Liver (tissue), 9 donors: ENCODE results near the gene ERAP2. TPM values are rescaled to one million over a fixed set of nuclear protein-coding genes. Genes with fewer than 3 reads are reported as not detected.
A peak's percentile ranks its signal among the peaks of the same experiment; 100 is the strongest.

Experiments used
- DNase-seq: peaks from one replicate; pipeline ENCODE4 v3.0.0-alpha.2; 2017; ENCODE audit warnings: low spot score
- H3K27ac ChIP-seq, 2 donors: one replicate each; pipeline ENCODE4 v1.7.0; 2013; ENCODE audit warnings: inconsistent platforms in 2 of 2, low read length in 2 of 2, control low read depth in 1 of 2, low read depth in 1 of 2, mild to moderate bottlenecking in 1 of 2
- H3K27me3 ChIP-seq, 4 donors: one replicate each; pipeline versions ENCODE4 v1.6.1 to v1.7.0; 2013; ENCODE audit warnings: low read length in 3 of 4, inconsistent platforms in 1 of 4, mild to moderate bottlenecking in 1 of 4, moderate library complexity in 1 of 4; ENCODE audit not compliant: control insufficient read depth in 4 of 4, insufficient read depth in 4 of 4
- H3K36me3 ChIP-seq, 4 donors: one replicate each; pipeline versions ENCODE4 v1.6.1 to v1.7.0; 2013; ENCODE audit warnings: low read length in 3 of 4, mild to moderate bottlenecking in 3 of 4, low read depth in 1 of 4, moderate library complexity in 1 of 4; ENCODE audit not compliant: control insufficient read depth in 4 of 4, insufficient read depth in 3 of 4
- H3K4me1 ChIP-seq, 4 donors: one replicate each; pipeline versions ENCODE4 v1.6.1 to v1.7.0; 2013; ENCODE audit warnings: low read length in 3 of 4, mild to moderate bottlenecking in 3 of 4, moderate library complexity in 1 of 4; ENCODE audit not compliant: control insufficient read depth in 4 of 4, insufficient read depth in 4 of 4
- H3K4me3 ChIP-seq, 3 donors: one replicate each; pipeline versions ENCODE4 v1.6.1 to v1.7.0; 2013; ENCODE audit warnings: low read length in 3 of 3, control low read depth in 1 of 3, low read depth in 1 of 3, mild to moderate bottlenecking in 1 of 3
- H3K9ac ChIP-seq, 2 donors: one replicate each; pipeline ENCODE4 v1.7.0; 2013; ENCODE audit warnings: low read length in 2 of 2, mild to moderate bottlenecking in 2 of 2, moderate library complexity in 2 of 2, control low read depth in 1 of 2, low read depth in 1 of 2
- H3K9me3 ChIP-seq, 4 donors: one replicate each; pipeline versions ENCODE4 v1.6.1 to v1.7.0; 2013; ENCODE audit warnings: low read length in 3 of 4; ENCODE audit not compliant: control insufficient read depth in 4 of 4
- FOXA1 ChIP-seq: IDR thresholded peaks from 2 replicates; pipeline ENCODE4 v1.6.1; 2016; ENCODE audit warnings: antibody characterized with exemption
- FOXA2 ChIP-seq: IDR thresholded peaks from 2 replicates; pipeline ENCODE4 v1.6.1; 2016; ENCODE audit warnings: antibody characterized with exemption
- GABPA ChIP-seq, 2 donors: IDR thresholded peaks in 1 of 2; conservative IDR thresholded peaks in 1 of 2; 2 replicates each; pipeline ENCODE4 v1.6.1; 2016; ENCODE audit warnings: antibody characterized with exemption in 2 of 2, mild to moderate bottlenecking in 1 of 2, moderate library complexity in 1 of 2
- HNF4A ChIP-seq, 2 donors: conservative IDR thresholded peaks; 2 replicates each; pipeline ENCODE4 v1.6.1; 2016; ENCODE audit warnings: antibody characterized with exemption in 2 of 2, mild to moderate bottlenecking in 2 of 2
- HNF4G ChIP-seq: IDR thresholded peaks from 2 replicates; pipeline ENCODE4 v1.6.1; 2016; ENCODE audit warnings: antibody characterized with exemption
- JUND ChIP-seq, 2 donors: IDR thresholded peaks; 2 replicates each; pipeline ENCODE4 v1.6.1; 2016; ENCODE audit warnings: antibody characterized with exemption in 2 of 2
- NR2F2 ChIP-seq: IDR thresholded peaks from 2 replicates; pipeline ENCODE4 v1.6.1; 2016; ENCODE audit warnings: antibody characterized with exemption
- RAD21 ChIP-seq, 2 donors: IDR thresholded peaks; 2 replicates each; pipeline ENCODE4 v1.6.1; 2016; ENCODE audit warnings: antibody characterized with exemption in 2 of 2, mild to moderate bottlenecking in 2 of 2
- REST ChIP-seq: IDR thresholded peaks from 2 replicates; pipeline ENCODE4 v1.6.1; 2016; ENCODE audit warnings: antibody characterized with exemption, mild to moderate bottlenecking
- RXRA ChIP-seq, 2 donors: IDR thresholded peaks; 2 replicates each; pipeline ENCODE4 v1.6.1; 2017 to 2018; ENCODE audit warnings: antibody characterized with exemption in 2 of 2, mild to moderate bottlenecking in 1 of 2
- SP1 ChIP-seq: IDR thresholded peaks from 2 replicates; pipeline ENCODE4 v1.6.1; 2018; ENCODE audit warnings: antibody characterized with exemption, mild to moderate bottlenecking
- TAF1 ChIP-seq: conservative IDR thresholded peaks from 2 replicates; pipeline ENCODE4 v1.6.1; 2016; ENCODE audit warnings: antibody characterized with exemption, mild to moderate bottlenecking
- YY1 ChIP-seq: IDR thresholded peaks from 2 replicates; pipeline ENCODE4 v1.6.1; 2016; ENCODE audit warnings: antibody characterized with exemption, mild to moderate bottlenecking
- WGBS: extraction: QIAGEN DNeasy Blood & Tissue Kit; methylation state at CpG from one replicate; pipeline ENCODE4 v1.1.7; 2013; 5-methylcytosine and 5-hydroxymethylcytosine counted together
- polyA plus RNA-seq, 2 donors: library from polyadenylated mRNA; stranded (reverse) in 1 of 2; unstranded in 1 of 2; fragments of 200-250 nt in 1 of 2; fragments of >200 nt in 1 of 2; fragmentation: Nextera tagmentation in 1 of 2; extraction: Ambion mirVana in 1 of 2; gene quantifications; one replicate each; pipeline versions ENCODE4 v1.2.1 to v1.2.3, GENCODE V29; 2013 to 2015
- total RNA-seq, 2 donors: library from RNA; depleted of rRNA; stranded (reverse); fragments of >200 nt; gene quantifications; one replicate each; pipeline ENCODE4 v1.2.3, GENCODE V29; 2014
- TF ChIP-seq, protein P1 (sequence below): IDR thresholded peaks from 2 replicates; pipeline ENCODE4 v1.6.1; 2016; ENCODE audit warnings: antibody characterized with exemption
- TF ChIP-seq, protein P2 (sequence below): IDR thresholded peaks from 2 replicates; pipeline ENCODE4 v1.6.1; 2016; ENCODE audit warnings: antibody characterized with exemption
- donor health status: healthy.
- donor health status: healthy.
- donor health status: healthy.
- donor health status: healthy.
- donor health status: healthy.

The ERAP2 gene
- total and polyA plus RNA-seq, 4 donors: 1.8 to 15.5 (median 10.7) TPM

DNA sequence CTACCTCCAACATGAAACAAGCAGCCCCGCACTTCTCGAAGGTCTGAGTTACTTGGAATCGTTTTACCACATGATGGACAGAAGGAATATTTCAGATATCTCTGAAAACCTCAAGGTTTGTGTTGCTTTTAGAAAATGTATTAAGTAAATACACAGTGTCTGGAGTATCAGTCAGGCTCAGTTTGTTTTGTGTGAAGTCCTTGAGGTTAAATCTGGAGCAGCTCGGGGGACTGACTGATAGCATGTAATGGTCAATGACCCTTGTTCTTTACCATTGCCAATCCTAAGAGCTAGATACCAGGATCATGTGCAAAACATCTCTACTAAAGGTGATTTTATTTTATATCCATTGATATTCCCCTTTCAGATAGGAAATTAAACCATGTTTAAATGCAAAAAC lies 32.7 kb downstream of the ERAP2 start:
- H3K27me3 ChIP-seq: no peaks in the 10 kb centered on the region
- peaks cover 0 to 9% (median 3%) of the 10 kb centered on the region in 4 donors for H3K36me3 ChIP-seq
- H3K4me3 ChIP-seq: no peak overlapping the region
- no peak overlapping the region for H3K27ac ChIP-seq
- peaks cover 0 to 15% (median 9%) of the 10 kb centered on the region in 4 donors for H3K4me1 ChIP-seq
- peak; percentile 49 to 60 for TF ChIP-seq RXRA (IDR thresholded peaks at IDR 0.05)
- peak; percentile 9 for TF ChIP-seq NR2F2
- TF ChIP-seq REST: no peak
- no peak for TF ChIP-seq GABPA (IDR thresholded peaks at IDR 0.05 in 1 of 2, conservative IDR thresholded peaks at IDR 0.05 in 1 of 2)
- no peak for TF ChIP-seq SP1
- TF ChIP-seq, protein P1, sequence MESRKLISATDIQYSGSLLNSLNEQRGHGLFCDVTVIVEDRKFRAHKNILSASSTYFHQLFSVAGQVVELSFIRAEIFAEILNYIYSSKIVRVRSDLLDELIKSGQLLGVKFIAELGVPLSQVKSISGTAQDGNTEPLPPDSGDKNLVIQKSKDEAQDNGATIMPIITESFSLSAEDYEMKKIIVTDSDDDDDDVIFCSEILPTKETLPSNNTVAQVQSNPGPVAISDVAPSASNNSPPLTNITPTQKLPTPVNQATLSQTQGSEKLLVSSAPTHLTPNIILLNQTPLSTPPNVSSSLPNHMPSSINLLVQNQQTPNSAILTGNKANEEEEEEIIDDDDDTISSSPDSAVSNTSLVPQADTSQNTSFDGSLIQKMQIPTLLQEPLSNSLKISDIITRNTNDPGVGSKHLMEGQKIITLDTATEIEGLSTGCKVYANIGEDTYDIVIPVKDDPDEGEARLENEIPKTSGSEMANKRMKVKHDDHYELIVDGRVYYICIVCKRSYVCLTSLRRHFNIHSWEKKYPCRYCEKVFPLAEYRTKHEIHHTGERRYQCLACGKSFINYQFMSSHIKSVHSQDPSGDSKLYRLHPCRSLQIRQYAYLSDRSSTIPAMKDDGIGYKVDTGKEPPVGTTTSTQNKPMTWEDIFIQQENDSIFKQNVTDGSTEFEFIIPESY: no peak
- no peak for TF ChIP-seq RAD21 (IDR thresholded peaks at IDR 0.05)
- TF ChIP-seq, protein P2, sequence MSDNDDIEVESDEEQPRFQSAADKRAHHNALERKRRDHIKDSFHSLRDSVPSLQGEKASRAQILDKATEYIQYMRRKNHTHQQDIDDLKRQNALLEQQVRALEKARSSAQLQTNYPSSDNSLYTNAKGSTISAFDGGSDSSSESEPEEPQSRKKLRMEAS: no peak
- TF ChIP-seq FOXA1: no peak
- no peak for TF ChIP-seq TAF1
- no peak for TF ChIP-seq HNF4A (conservative IDR thresholded peaks at IDR 0.05)
- TF ChIP-seq FOXA2: no peak
- no peak for TF ChIP-seq YY1
- no peak overlapping the region for H3K9ac ChIP-seq
- H3K9me3 ChIP-seq: no peaks in the 10 kb centered on the region
- DNase-seq: no peak
- 67% methylated on average over 4 of the region's 4 CpGs for WGBS

DNA sequence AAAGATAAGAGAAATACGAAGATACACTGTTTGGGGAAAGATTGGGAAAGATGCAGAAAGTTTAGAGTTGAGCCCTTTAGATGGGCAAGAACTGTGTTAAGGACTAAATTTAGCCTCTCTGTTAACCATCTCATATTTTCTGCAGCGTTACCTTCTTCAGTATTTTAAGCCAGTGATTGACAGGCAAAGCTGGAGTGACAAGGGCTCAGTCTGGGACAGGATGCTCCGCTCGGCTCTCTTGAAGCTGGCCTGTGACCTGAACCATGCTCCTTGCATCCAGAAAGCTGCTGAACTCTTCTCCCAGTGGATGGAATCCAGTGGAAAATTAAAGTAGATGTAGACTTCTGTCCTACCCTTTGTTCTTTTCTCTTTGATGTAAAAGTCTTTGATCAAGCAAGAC lies 33.1 kb downstream of the ERAP2 start:
- DNase-seq: no peak
- no peak overlapping the region for H3K27ac ChIP-seq
- H3K4me1 ChIP-seq: peaks cover 0 to 15% (median 9%) of the 10 kb centered on the region in 4 donors
- H3K4me3 ChIP-seq: no peak overlapping the region
- WGBS: 83% methylated on average over 4 of the region's 4 CpGs
- H3K27me3 ChIP-seq: no peaks in the 10 kb centered on the region
- TF ChIP-seq SP1: no peak
- no peak for TF ChIP-seq REST
- no peak for TF ChIP-seq HNF4G
- no peak for TF ChIP-seq FOXA2
- no peak for TF ChIP-seq JUND (IDR thresholded peaks at IDR 0.05)
- TF ChIP-seq NR2F2: peak; percentile 4
- H3K9me3 ChIP-seq: no peaks in the 10 kb centered on the region
- no peak overlapping the region for H3K9ac ChIP-seq
- H3K36me3 ChIP-seq: peaks cover 0 to 8% (median 2%) of the 10 kb centered on the region in 4 donors
